Stomach (tissue), 4 donors: ENCODE results near the gene RDX.

ENCODE experiments used
- CTCF ChIP-seq, 7 experiments: fragments of 450-650 bp in 4 of 7; fragments of 200-600 bp in 3 of 7; sonication (generic) in 3 of 7; IDR thresholded peaks; one replicate each; pipeline ENCODE4 v1.5.1; 2016 to 2019; ENCODE audit warnings: antibody characterized with exemption in 7 of 7, control low read depth in 2 of 7, mild to moderate bottlenecking in 1 of 7
- EP300 ChIP-seq: sonication (generic); formaldehyde crosslinking; IDR thresholded peaks from one replicate; pipeline ENCODE4 v1.6.1; 2017; ENCODE audit warnings: antibody characterized with exemption
- POLR2A ChIP-seq, 4 donors: fragments of 450-650 bp; IDR thresholded peaks; one replicate each; pipeline ENCODE4 v1.6.1; 2016; ENCODE audit warnings: antibody characterized with exemption in 4 of 4, control low read depth in 2 of 4, mild to moderate bottlenecking in 1 of 4, moderate library complexity in 1 of 4
- POLR2AphosphoS5 ChIP-seq, 3 donors: sonication (generic); formaldehyde crosslinking; IDR thresholded peaks; one replicate each; pipeline ENCODE4 v1.6.1; 2016; ENCODE audit warnings: antibody characterized with exemption in 3 of 3

GRCh38 chr11:110160016-110160415, 136.4 kb downstream of the RDX start:
- TF ChIP-seq CTCF (IDR thresholded peaks at IDR 0.05), result no peak
- no peak for TF ChIP-seq POLR2AphosphoS5 (IDR thresholded peaks at IDR 0.05)
- TF ChIP-seq POLR2A (IDR thresholded peaks at IDR 0.05), result no peak
- TF ChIP-seq EP300, result no peak
